AG09319 (cell line): ENCODE measurements around the gene PTPRU.

ENCODE experiments used
- DNase-seq: peaks from one replicate; pipeline ENCODE4 v3.0.0-alpha.2; 2010; ENCODE audit warnings: low read depth; ENCODE audit errors: extremely low read depth
- CTCF ChIP-seq: IDR thresholded peaks from 2 replicates; pipeline ENCODE4 v1.5.1; 2011; ENCODE audit warnings: low read depth, mild to moderate bottlenecking, inconsistent platforms, low read length, moderate library complexity

PTPRU gene

GRCh38 chr1:29238620-29239002 is 2.3 kb downstream of the PTPRU start:
- DNase-seq, result no peak
- TF ChIP-seq CTCF, result no peak; the same call in 1 of the 2 replicates

- DNase-seq, result no peak
- no peak for TF ChIP-seq CTCF
Measured at GRCh38 chr1:29239142-29239541, 2.8 kb downstream of the PTPRU start.

- no peak for DNase-seq
- TF ChIP-seq CTCF, result peak; percentile 12
Measured at GRCh38 chr1:29240400-29240837, 4.1 kb downstream of the PTPRU start.

GRCh38 chr1:29240986-29241385 is 4.7 kb downstream of the PTPRU start:
- TF ChIP-seq CTCF, result no peak
- no peak for DNase-seq

GRCh38 chr1:29243023-29243870 is 6.9 kb downstream of the PTPRU start:
- no peak for TF ChIP-seq CTCF
- no peak for DNase-seq

GRCh38 chr1:29243871-29244200 is 7.5 kb downstream of the PTPRU start:
- DNase-seq, result no peak
- TF ChIP-seq CTCF, result no peak

- TF ChIP-seq CTCF, result no peak
- DNase-seq, result no peak
Measured at GRCh38 chr1:29245261-29245660, 8.9 kb downstream of the PTPRU start.
